Keratinocyte (primary cell): ENCODE results near the gene RTEL1. TPM values are rescaled to one million over a fixed set of nuclear protein-coding genes. Genes with fewer than 3 reads are reported as not detected.

Source experiments
- DNase-seq: peaks from one replicate; pipeline ENCODE4 v3.0.0-alpha.2; 2011; ENCODE audit warnings: low read depth, missing footprints, low spot score
- FAIRE-seq: peaks from 2 replicates; lab custom pipeline; 2011; peaks lifted over from hg19 to GRCh38; lab: Jason Lieb, UNC
- H2AFZ ChIP-seq: 2 replicates; pipeline ENCODE4 v1.6.0; 2012; ENCODE audit warnings: low read length, control low read depth, inconsistent platforms; ENCODE audit not compliant: control insufficient read depth
- H3K27ac ChIP-seq: 2 replicates; pipeline ENCODE4 v1.5.1; 2011; ENCODE audit warnings: low read length; ENCODE audit not compliant: control insufficient read depth, insufficient read depth
- H3K27me3 ChIP-seq: 3 replicates; pipeline ENCODE4 v1.6.0; 2011; ENCODE audit warnings: low read length; ENCODE audit not compliant: control insufficient read depth, insufficient read depth; ENCODE audit errors: extremely low read depth
- H3K36me3 ChIP-seq, 2 experiments: 2 replicates in 1 of 2; 3 replicates in 1 of 2; pipeline ENCODE4 v1.5.1; 2011; ENCODE audit warnings: low read length in 2 of 2, mild to moderate bottlenecking in 1 of 2; ENCODE audit not compliant: control insufficient read depth in 2 of 2, insufficient read depth in 2 of 2; ENCODE audit errors: extremely low read depth in 1 of 2
- H3K4me1 ChIP-seq: 3 replicates; pipeline ENCODE4 v1.5.1; 2011; ENCODE audit warnings: low read length; ENCODE audit not compliant: control insufficient read depth, insufficient read depth; ENCODE audit errors: extremely low read depth
- H3K4me2 ChIP-seq: 3 replicates; pipeline ENCODE4 v1.6.0; 2011; ENCODE audit warnings: low read depth, low read length; ENCODE audit not compliant: control insufficient read depth, insufficient read depth; ENCODE audit errors: extremely low read depth
- H3K4me3 ChIP-seq, 3 experiments: fragments of 200-600 bp in 1 of 3; sonication (generic) in 1 of 3; 2 replicates in 2 of 3; 3 replicates in 1 of 3; pipeline ENCODE4 v1.5.1; 2011 to 2016; ENCODE audit warnings: low read length in 3 of 3, mild to moderate bottlenecking in 3 of 3, control low read depth in 2 of 3, inconsistent platforms in 1 of 3, low read depth in 1 of 3, mixed read lengths in 1 of 3, mixed run types in 1 of 3, moderate library complexity in 1 of 3; ENCODE audit not compliant: control insufficient read depth in 2 of 3, insufficient read depth in 2 of 3; ENCODE audit errors: extremely low read depth in 1 of 3
- H3K79me2 ChIP-seq: 2 replicates; pipeline ENCODE4 v1.6.0; 2012; ENCODE audit warnings: low read length; ENCODE audit not compliant: control insufficient read depth, insufficient read depth
- H3K9ac ChIP-seq: 3 replicates; pipeline ENCODE4 v1.6.0; 2011; ENCODE audit warnings: low read length; ENCODE audit not compliant: control insufficient read depth, insufficient read depth; ENCODE audit errors: extremely low read depth
- H3K9me1 ChIP-seq: 3 replicates; pipeline ENCODE4 v1.6.0; 2011; ENCODE audit warnings: low read length; ENCODE audit not compliant: control insufficient read depth, insufficient read depth; ENCODE audit errors: extremely low read depth
- H3K9me3 ChIP-seq: 2 replicates; pipeline ENCODE4 v1.5.1; 2012; ENCODE audit warnings: low read depth, low read length; ENCODE audit not compliant: control insufficient read depth
- H4K20me1 ChIP-seq: 3 replicates; pipeline ENCODE4 v1.6.0; 2011; ENCODE audit warnings: low read length; ENCODE audit not compliant: control insufficient read depth, insufficient read depth; ENCODE audit errors: extremely low read depth
- EZH2 ChIP-seq: IDR thresholded peaks from one replicate; pipeline ENCODE4 v1.6.1; 2012; ENCODE audit warnings: inconsistent platforms, mild to moderate bottlenecking, low read length, moderate library complexity
- dilution Hi-C: fragments of 300-500 bp; cut with MboI; formaldehyde crosslinking; loops from one replicate; pipeline ENCODE4 v1.7.0; 2020; ENCODE audit warnings: low sequenced_read_pairs; ENCODE audit not compliant: extremely low pct_ligation_motif_present
- polyA plus RNA-seq, 5 experiments: library from polyadenylated mRNA; depleted of rRNA in 3 of 5; stranded (reverse) in 3 of 5; stranded (forward) in 1 of 5; unstranded in 1 of 5; fragments of >200 nt; gene quantifications; 1 replicate in 1 of 5; 2 replicates in 3 of 5; 3 replicates in 1 of 5; pipeline versions ENCODE4 v1.2.1 to v1.2.3, GENCODE V29; 2011 to 2012; ENCODE audit warnings: missing spikeins in 2 of 5, low read depth in 1 of 5, low replicate concordance in 1 of 5
- TF ChIP-seq, protein P1 (sequence below), 3 experiments: IDR thresholded peaks in 1 of 3; conservative IDR thresholded peaks in 1 of 3; optimal IDR thresholded peaks in 1 of 3; 2 replicates in 2 of 3; 3 replicates in 1 of 3; pipeline versions ENCODE3 to v1.5.1; 2011; ENCODE audit warnings: low read length in 3 of 3, mild to moderate bottlenecking in 3 of 3, moderate library complexity in 2 of 3, control low read depth in 1 of 3, inconsistent platforms in 1 of 3; ENCODE audit not compliant: insufficient read depth in 2 of 3; ENCODE audit errors: extremely low read depth in 1 of 3

RTEL1 gene
- polyA plus RNA-seq, 1 donor (not counting 4 experiments of a cell fraction or from before 2014, with no cell fraction given): 12.4 TPM

- Histone ChIP-seq H3K9me1 (no peaks in the 10 kb centered on the region), H3K4me1 (peaks cover 18% of the 10 kb centered on the region), H2AFZ (no peak overlapping the region), H3K27ac (no peak overlapping the region), H3K9ac (no peak overlapping the region), H3K9me3 (no peaks in the 10 kb centered on the region), H3K4me3 (no peak overlapping the region), H3K27me3 (no peaks in the 10 kb centered on the region), H3K79me2 (peaks cover 20% of the 10 kb centered on the region), H3K4me2 (no peak overlapping the region), H4K20me1 (no peaks in the 10 kb centered on the region), H3K36me3 (peaks cover 18 to 23% of the 10 kb centered on the region in 2 experiments)
- no peak for DNase-seq
- dilution Hi-C loops: no loop called here
- TF ChIP-seq, protein P1, sequence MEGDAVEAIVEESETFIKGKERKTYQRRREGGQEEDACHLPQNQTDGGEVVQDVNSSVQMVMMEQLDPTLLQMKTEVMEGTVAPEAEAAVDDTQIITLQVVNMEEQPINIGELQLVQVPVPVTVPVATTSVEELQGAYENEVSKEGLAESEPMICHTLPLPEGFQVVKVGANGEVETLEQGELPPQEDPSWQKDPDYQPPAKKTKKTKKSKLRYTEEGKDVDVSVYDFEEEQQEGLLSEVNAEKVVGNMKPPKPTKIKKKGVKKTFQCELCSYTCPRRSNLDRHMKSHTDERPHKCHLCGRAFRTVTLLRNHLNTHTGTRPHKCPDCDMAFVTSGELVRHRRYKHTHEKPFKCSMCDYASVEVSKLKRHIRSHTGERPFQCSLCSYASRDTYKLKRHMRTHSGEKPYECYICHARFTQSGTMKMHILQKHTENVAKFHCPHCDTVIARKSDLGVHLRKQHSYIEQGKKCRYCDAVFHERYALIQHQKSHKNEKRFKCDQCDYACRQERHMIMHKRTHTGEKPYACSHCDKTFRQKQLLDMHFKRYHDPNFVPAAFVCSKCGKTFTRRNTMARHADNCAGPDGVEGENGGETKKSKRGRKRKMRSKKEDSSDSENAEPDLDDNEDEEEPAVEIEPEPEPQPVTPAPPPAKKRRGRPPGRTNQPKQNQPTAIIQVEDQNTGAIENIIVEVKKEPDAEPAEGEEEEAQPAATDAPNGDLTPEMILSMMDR (optimal IDR thresholded peaks at IDR 0.05 in 1 of 3, IDR thresholded peaks at IDR 0.05 in 1 of 3, conservative IDR thresholded peaks at IDR 0.05 in 1 of 3; ENCODE audit: extremely low read depth in 1 of 3, insufficient read depth in 2 of 3, low read length in 3 of 3): no peak
- TF ChIP-seq EZH2: no peak
- no peak for FAIRE-seq
Observed at GRCh38 chr20:63734111-63734945, 76.2 kb downstream of the RTEL1 start.

DNA sequence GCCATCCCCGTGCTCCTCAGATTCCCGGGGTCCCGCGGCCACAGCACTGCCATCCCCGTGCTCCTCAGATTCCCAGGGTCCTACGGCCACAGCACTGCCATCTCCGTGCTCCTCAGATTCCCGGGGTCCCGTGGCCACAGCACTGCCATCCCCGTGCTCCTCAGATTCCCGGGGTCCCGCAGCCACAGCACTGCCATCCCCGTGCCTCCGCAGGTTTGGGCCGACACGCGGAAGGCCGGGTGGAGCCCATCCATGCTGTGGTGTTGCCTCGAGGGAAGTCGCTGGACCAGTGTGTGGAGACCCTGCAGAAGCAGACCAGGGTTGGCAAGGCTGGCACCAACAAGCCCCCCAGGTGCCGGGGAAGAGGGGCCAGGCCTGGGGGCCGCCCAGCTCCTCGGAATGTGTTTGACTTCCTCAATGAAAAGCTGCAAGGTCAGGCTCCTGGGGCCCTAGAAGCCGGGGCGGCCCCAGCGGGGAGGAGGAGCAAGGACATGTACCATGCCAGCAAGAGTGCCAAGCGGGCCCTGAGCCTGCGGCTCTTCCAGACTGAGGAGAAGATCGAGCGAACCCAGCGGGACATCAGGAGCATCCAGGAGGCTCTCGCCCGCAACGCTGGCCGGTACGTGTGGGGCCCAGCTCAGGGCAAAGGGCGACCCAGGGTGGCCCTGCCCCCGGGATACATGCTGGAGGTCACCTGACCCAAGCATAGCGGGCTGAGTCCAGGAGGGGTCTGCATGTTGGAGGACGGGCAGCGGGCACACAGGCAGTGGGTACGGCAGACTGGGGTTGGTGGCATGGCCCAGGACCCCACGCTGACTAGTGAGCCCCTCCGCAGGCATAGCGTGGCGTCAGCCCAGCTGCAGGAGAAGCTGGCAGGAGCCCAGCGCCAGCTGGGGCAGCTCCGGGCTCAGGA is 77.1 kb downstream of the RTEL1 start:
- H3K4me3 ChIP-seq: no peak overlapping the region
- H2AFZ ChIP-seq: no peak overlapping the region
- peaks cover 17 to 23% of the 10 kb centered on the region in 2 experiments for H3K36me3 ChIP-seq
- no peak overlapping the region for H3K27ac ChIP-seq
- no peak for TF ChIP-seq EZH2
- TF ChIP-seq, protein P1 (optimal IDR thresholded peaks at IDR 0.05 in 1 of 3, IDR thresholded peaks at IDR 0.05 in 1 of 3, conservative IDR thresholded peaks at IDR 0.05 in 1 of 3; ENCODE audit: extremely low read depth in 1 of 3, insufficient read depth in 2 of 3, low read length in 3 of 3): no peak
- no peaks in the 10 kb centered on the region for H4K20me1 ChIP-seq
- peaks cover 18% of the 10 kb centered on the region for H3K4me1 ChIP-seq
- H3K4me2 ChIP-seq: no peak overlapping the region
- H3K9me3 ChIP-seq: no peaks in the 10 kb centered on the region
- dilution Hi-C loops: no loop called here
- peaks cover 20% of the 10 kb centered on the region for H3K79me2 ChIP-seq
- no peaks in the 10 kb centered on the region for H3K9me1 ChIP-seq
- H3K9ac ChIP-seq: no peak overlapping the region
- FAIRE-seq (no peak), DNase-seq (no peak)
- no peaks in the 10 kb centered on the region for H3K27me3 ChIP-seq
